Neutrophil (primary cell): ENCODE measurements around the gene GSTO2.

ENCODE experiments used
- H3K27ac ChIP-seq: fragments of 200-600 bp; sonication (generic); 2 replicates; pipeline ENCODE4 v1.5.1; 2016; ENCODE audit warnings: mild to moderate bottlenecking, moderate library complexity
- H3K27me3 ChIP-seq: fragments of 200-600 bp; sonication (generic); 2 replicates; pipeline ENCODE4 v1.6.0; 2016; ENCODE audit warnings: mild to moderate bottlenecking
- H3K36me3 ChIP-seq: fragments of 200-600 bp; sonication (generic); 2 replicates; pipeline ENCODE4 v1.5.1; 2017
- H3K4me1 ChIP-seq, 2 experiments: fragments of 200-600 bp in 1 of 2; sonication (generic) in 1 of 2; 1 replicate in 1 of 2; 2 replicates in 1 of 2; pipeline versions ENCODE4 v1.5.1 to v1.6.1; 2013 to 2016; ENCODE audit warnings: low read depth in 1 of 2, low read length in 1 of 2, mild to moderate bottlenecking in 1 of 2, moderate library complexity in 1 of 2; ENCODE audit not compliant: control insufficient read depth in 1 of 2, insufficient read depth in 1 of 2
- H3K4me3 ChIP-seq, 2 experiments: fragments of 200-600 bp in 1 of 2; sonication (generic) in 1 of 2; 1 replicate in 1 of 2; 2 replicates in 1 of 2; pipeline ENCODE4 v1.5.1; 2013 to 2016; ENCODE audit warnings: low read depth in 1 of 2, low read length in 1 of 2, mild to moderate bottlenecking in 1 of 2, moderate library complexity in 1 of 2
- H3K9me3 ChIP-seq: fragments of 200-600 bp; sonication (generic); 2 replicates; pipeline ENCODE4 v1.5.1; 2016
- TF ChIP-seq, protein P1 (sequence below): fragments of 200-600 bp; sonication (generic); IDR thresholded peaks from 2 replicates; pipeline ENCODE4 v1.5.1; 2016; ENCODE audit warnings: antibody characterized with exemption

GSTO2 gene

GRCh38 chr10:104255311-104255981 lies 13.5 kb upstream of the GSTO2 start:
- TF ChIP-seq, protein P1, sequence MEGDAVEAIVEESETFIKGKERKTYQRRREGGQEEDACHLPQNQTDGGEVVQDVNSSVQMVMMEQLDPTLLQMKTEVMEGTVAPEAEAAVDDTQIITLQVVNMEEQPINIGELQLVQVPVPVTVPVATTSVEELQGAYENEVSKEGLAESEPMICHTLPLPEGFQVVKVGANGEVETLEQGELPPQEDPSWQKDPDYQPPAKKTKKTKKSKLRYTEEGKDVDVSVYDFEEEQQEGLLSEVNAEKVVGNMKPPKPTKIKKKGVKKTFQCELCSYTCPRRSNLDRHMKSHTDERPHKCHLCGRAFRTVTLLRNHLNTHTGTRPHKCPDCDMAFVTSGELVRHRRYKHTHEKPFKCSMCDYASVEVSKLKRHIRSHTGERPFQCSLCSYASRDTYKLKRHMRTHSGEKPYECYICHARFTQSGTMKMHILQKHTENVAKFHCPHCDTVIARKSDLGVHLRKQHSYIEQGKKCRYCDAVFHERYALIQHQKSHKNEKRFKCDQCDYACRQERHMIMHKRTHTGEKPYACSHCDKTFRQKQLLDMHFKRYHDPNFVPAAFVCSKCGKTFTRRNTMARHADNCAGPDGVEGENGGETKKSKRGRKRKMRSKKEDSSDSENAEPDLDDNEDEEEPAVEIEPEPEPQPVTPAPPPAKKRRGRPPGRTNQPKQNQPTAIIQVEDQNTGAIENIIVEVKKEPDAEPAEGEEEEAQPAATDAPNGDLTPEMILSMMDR, result no peak
- Histone ChIP-seq H3K4me3 (peak overlapping the region; percentile 77 to 88), H3K36me3 (peaks cover 10% of the 10 kb centered on the region), H3K27me3 (no peaks in the 10 kb centered on the region), H3K9me3 (no peaks in the 10 kb centered on the region), H3K27ac (peak overlapping the region; percentile 86), H3K4me1 (peaks cover 54 to 69% of the 10 kb centered on the region in 2 experiments)

- Histone ChIP-seq H3K27me3 (no peaks in the 10 kb centered on the region), H3K4me1 (peaks cover 56 to 71% of the 10 kb centered on the region in 2 experiments), H3K36me3 (peaks cover 10% of the 10 kb centered on the region), H3K9me3 (no peaks in the 10 kb centered on the region), H3K4me3 (peak overlapping the region in 1 of 2 experiments; percentile 88), H3K27ac (peak overlapping the region; percentile 86)
- TF ChIP-seq, protein P1, result no peak
Observed at GRCh38 chr10:104256335-104256961, 12.5 kb upstream of the GSTO2 start.

DNA sequence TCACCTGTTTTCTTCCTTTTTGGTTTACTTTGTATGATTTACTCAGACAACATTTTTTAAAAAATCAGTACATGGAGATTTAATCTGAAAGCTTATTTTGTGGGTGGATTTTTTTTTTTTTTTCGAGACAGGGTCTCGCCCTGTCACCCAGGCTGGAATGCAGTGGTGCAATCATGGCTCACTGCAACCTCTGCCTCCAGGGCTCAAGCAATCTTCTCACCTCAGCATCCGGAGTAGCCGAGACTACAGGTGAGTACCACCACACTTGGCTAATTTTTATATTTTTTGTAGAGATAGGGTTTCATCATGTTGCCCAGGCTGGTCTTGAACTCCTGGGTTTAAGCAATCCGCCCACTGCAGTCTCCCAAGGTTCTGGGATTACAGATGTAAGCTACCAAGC lies 11.7 kb upstream of the GSTO2 start:
- H3K27ac ChIP-seq, result peak overlapping the region; percentile 86
- H3K4me1 ChIP-seq, result peaks cover 56 to 71% of the 10 kb centered on the region in 2 experiments
- H3K9me3 ChIP-seq, result no peaks in the 10 kb centered on the region
- peaks cover 18% of the 10 kb centered on the region for H3K36me3 ChIP-seq
- H3K27me3 ChIP-seq, result no peaks in the 10 kb centered on the region
- TF ChIP-seq, protein P1, result no peak
- H3K4me3 ChIP-seq, result no peak overlapping the region

GRCh38 chr10:104258209-104258608 lies 10.8 kb upstream of the GSTO2 start:
- Histone ChIP-seq H3K4me3 (no peak overlapping the region), H3K4me1 (peaks cover 56 to 71% of the 10 kb centered on the region in 2 experiments), H3K36me3 (peaks cover 28% of the 10 kb centered on the region), H3K9me3 (no peaks in the 10 kb centered on the region), H3K27ac (no peak overlapping the region), H3K27me3 (no peaks in the 10 kb centered on the region)
- TF ChIP-seq, protein P1, result no peak

DNA sequence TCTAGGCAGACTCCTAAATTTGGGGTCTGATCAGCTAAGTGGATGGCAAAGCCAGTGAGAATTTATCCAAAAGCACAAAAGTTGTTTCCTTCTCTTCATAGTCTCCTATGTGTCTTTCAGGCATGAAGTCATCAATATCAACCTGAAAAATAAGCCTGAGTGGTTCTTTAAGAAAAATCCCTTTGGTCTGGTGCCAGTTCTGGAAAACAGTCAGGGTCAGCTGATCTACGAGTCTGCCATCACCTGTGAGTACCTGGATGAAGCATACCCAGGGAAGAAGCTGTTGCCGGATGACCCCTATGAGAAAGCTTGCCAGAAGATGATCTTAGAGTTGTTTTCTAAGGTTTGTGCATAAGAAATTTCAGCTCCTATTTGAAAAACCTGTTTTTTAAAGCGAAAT lies 9.5 kb upstream of the GSTO2 start:
- Histone ChIP-seq H3K27ac (peak overlapping the region; percentile 34), H3K4me1 (peaks cover 50 to 63% of the 10 kb centered on the region in 2 experiments), H3K9me3 (no peaks in the 10 kb centered on the region), H3K4me3 (no peak overlapping the region), H3K27me3 (no peaks in the 10 kb centered on the region), H3K36me3 (peaks cover 36% of the 10 kb centered on the region)
- TF ChIP-seq, protein P1, result no peak
